ENCODE results near the gene ZNF662.

- no peak for TF ChIP-seq CTCF (IDR thresholded peaks at IDR 0.05)
- TF ChIP-seq POLR2A (IDR thresholded peaks at IDR 0.05), result no peak
Measured at GRCh38 chr3:42868841-42869240, 37.1 kb upstream of the ZNF662 start.

Measured in gastroesophageal sphincter (tissue), 3 donors.